OCI-LY3 (cell line): ENCODE results near the gene SIRT3.

Experiments
- H2AFZ ChIP-seq: fragments of 200-600, 300-600 bp; shearing (Covaris generic); 2 replicates; pipeline ENCODE4 v1.6.0; 2014; ENCODE audit warnings: antibody characterized with exemption, low read depth, low read length
- H3K27ac ChIP-seq: fragments of 200-600, 300-600 bp; sonication (generic); 2 replicates; pipeline ENCODE4 v1.5.1; 2014; ENCODE audit warnings: mild to moderate bottlenecking, low read length, moderate library complexity, mixed read lengths
- H3K27me3 ChIP-seq: fragments of 200-600, 300-600 bp; sonication (generic); 2 replicates; pipeline ENCODE4 v1.6.1; 2014; ENCODE audit warnings: low read depth, low read length, mixed read lengths
- H3K36me3 ChIP-seq: fragments of 200-600, 300-600 bp; sonication (generic); replicated peaks from 2 replicates; pipeline ENCODE3; 2014; ENCODE audit warnings: low read depth, low read length, mixed read lengths
- H3K4me1 ChIP-seq: fragments of 300-600, 200-600 bp; sonication (generic); 2 replicates; pipeline ENCODE4 v1.6.1; 2014; ENCODE audit warnings: low read length, mixed read lengths
- H3K4me2 ChIP-seq: fragments of 200-600, 300-600 bp; sonication (generic); 2 replicates; pipeline ENCODE4 v1.6.1; 2014; ENCODE audit warnings: low read length, mixed read lengths
- H3K4me3 ChIP-seq: fragments of 300-600, 200-600 bp; sonication (generic); 2 replicates; pipeline ENCODE4 v1.5.1; 2014; ENCODE audit warnings: antibody characterized with exemption, mild to moderate bottlenecking, low read length, moderate library complexity
- H3K79me2 ChIP-seq: fragments of 300-600, 200-600 bp; shearing (Covaris generic); 2 replicates; pipeline ENCODE4 v1.6.1; 2014; ENCODE audit warnings: mild to moderate bottlenecking, low read length, mixed read lengths
- H3K9ac ChIP-seq: fragments of 300-600, 200-600 bp; shearing (Covaris generic); 2 replicates; pipeline ENCODE4 v1.6.0; 2014; ENCODE audit warnings: mild to moderate bottlenecking, low read length, moderate library complexity
- H3K9me3 ChIP-seq: fragments of 200-600, 300-600 bp; shearing (Covaris generic); 2 replicates; pipeline ENCODE4 v1.6.1; 2014; ENCODE audit warnings: low read length, mixed read lengths; ENCODE audit not compliant: insufficient read depth
- H4K20me1 ChIP-seq: fragments of 200-600, 300-600 bp; sonication (generic); 2 replicates; pipeline ENCODE4 v1.6.1; 2016; ENCODE audit warnings: low read length, mixed read lengths; ENCODE audit not compliant: insufficient read depth
- EZH2phosphoT487 ChIP-seq: fragments of 200-600 bp; shearing (Covaris generic); IDR thresholded peaks from 2 replicates; pipeline ENCODE4 v1.6.1; 2018; ENCODE audit warnings: antibody characterized with exemption, mixed run types, low read depth
- TF ChIP-seq, protein P1 (sequence below): fragments of 200-600, 300-600 bp; sonication (generic); IDR thresholded peaks from 2 replicates; pipeline ENCODE4 v1.5.1; 2014; ENCODE audit warnings: antibody characterized with exemption, low read length, low read depth

The SIRT3 gene

DNA sequence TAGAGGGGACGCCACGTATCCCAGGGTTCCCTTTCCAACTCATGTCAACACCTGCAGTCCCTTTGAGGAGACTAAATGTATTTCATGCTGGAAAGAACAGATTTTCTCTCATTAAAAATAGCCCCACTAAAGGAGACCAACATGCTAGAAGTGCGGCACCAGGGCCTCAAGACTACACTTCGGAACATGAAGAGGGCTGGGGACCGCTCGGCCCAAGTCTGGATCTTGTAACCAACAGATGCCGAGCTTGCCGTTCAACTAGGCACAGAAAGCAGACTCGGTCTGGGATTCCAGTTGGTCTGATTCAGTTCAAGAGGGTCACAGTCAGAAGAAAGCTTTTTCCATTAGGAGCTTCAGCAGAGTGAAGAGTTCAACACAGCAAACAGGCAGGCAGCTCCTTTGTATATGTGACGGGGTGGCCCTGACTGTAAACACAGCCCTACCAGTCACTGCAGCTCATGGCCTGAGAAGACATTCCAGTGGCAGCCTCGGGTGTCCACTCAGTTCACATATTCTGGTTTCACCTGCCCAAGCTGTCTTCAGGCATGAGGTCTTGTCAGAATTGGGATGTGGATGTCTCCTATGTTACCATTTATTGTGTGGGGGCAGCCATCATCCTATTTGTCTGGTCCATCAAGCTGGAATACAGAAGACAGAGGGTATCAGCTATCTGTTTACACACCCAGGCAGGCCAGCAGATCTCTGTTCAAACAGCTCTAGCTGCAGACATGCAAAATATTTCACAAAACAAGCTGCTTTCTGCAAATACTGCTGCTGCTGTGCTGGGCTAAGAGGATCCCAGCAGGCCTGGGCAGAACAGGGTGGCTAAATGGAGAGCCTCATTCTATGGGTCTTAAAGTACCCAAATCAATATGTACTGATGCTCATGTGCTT, 19.8 kb downstream of the SIRT3 start:
- Histone ChIP-seq H3K27ac (no peak overlapping the region), H2AFZ (no peak overlapping the region), H3K4me1 (no peaks in the 10 kb centered on the region), H3K4me3 (no peak overlapping the region), H3K4me2 (no peak overlapping the region), H4K20me1 (no peaks in the 10 kb centered on the region), H3K27me3 (no peaks in the 10 kb centered on the region), H3K79me2 (no peaks in the 10 kb centered on the region), H3K9me3 (no peaks in the 10 kb centered on the region), H3K9ac (no peak overlapping the region), H3K36me3 (peaks cover 31% of the 10 kb centered on the region)
- no peak for TF ChIP-seq EZH2phosphoT487
- TF ChIP-seq, protein P1, sequence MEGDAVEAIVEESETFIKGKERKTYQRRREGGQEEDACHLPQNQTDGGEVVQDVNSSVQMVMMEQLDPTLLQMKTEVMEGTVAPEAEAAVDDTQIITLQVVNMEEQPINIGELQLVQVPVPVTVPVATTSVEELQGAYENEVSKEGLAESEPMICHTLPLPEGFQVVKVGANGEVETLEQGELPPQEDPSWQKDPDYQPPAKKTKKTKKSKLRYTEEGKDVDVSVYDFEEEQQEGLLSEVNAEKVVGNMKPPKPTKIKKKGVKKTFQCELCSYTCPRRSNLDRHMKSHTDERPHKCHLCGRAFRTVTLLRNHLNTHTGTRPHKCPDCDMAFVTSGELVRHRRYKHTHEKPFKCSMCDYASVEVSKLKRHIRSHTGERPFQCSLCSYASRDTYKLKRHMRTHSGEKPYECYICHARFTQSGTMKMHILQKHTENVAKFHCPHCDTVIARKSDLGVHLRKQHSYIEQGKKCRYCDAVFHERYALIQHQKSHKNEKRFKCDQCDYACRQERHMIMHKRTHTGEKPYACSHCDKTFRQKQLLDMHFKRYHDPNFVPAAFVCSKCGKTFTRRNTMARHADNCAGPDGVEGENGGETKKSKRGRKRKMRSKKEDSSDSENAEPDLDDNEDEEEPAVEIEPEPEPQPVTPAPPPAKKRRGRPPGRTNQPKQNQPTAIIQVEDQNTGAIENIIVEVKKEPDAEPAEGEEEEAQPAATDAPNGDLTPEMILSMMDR: no peak

DNA sequence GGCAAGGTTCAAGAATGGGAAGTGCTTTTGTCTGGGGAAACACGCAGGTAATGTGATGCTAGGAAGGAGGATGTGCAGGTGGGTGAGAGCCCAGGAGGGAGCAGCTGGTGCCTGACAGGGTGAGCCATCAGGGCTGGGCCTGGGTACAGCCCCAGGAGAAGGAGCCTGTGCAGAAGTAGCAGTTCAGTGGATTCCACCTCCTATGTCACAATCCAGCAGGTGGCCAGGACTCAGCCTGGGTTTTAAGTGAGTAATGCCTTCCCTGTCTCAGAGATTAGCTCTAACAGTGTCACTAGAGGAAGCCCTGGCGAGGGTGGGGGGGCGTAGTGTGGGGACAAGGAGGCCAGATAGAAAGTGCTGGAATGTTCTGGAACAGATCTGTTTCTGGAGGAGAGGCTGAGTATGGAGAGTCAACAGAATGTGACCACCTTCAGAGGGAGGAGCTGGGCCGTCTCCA, 20.5 kb downstream of the SIRT3 start:
- Histone ChIP-seq H3K27ac (no peak overlapping the region), H3K4me1 (no peaks in the 10 kb centered on the region), H3K4me3 (no peak overlapping the region), H2AFZ (no peak overlapping the region), H3K4me2 (no peak overlapping the region), H3K9ac (no peak overlapping the region), H3K79me2 (peaks cover under 1% of the 10 kb centered on the region; the same call in 1 of the 2 replicates), H3K9me3 (no peaks in the 10 kb centered on the region), H3K36me3 (peaks cover 38% of the 10 kb centered on the region), H4K20me1 (no peaks in the 10 kb centered on the region), H3K27me3 (no peaks in the 10 kb centered on the region)
- no peak for TF ChIP-seq EZH2phosphoT487
- TF ChIP-seq, protein P1: no peak

DNA sequence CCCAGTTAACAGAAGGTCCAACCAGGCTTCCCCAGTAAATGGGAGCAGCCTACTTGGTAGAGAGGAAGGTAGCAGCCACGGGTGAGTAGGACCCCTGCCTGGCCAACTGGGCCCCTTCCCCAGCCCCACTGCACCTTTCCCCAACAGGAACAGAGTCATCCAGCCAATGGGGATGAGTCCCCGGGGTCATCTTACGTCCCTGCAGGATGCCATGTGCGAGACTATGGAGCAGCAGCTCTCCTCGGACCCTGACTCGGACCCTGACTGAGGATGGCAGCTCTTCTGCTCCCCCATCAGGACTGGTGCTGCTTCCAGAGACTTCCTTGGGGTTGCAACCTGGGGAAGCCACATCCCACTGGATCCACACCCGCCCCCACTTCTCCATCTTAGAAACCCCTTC, 22.1 kb downstream of the SIRT3 start:
- Histone ChIP-seq H3K27me3 (no peaks in the 10 kb centered on the region), H3K4me2 (no peak overlapping the region), H3K27ac (no peak overlapping the region), H3K36me3 (peaks cover 51% of the 10 kb centered on the region), H3K79me2 (peaks cover 16% of the 10 kb centered on the region), H3K4me3 (no peak overlapping the region), H2AFZ (no peak overlapping the region), H3K9me3 (no peaks in the 10 kb centered on the region), H4K20me1 (no peaks in the 10 kb centered on the region), H3K4me1 (peaks cover 9% of the 10 kb centered on the region), H3K9ac (no peak overlapping the region)
- TF ChIP-seq, protein P1: no peak
- no peak for TF ChIP-seq EZH2phosphoT487

DNA sequence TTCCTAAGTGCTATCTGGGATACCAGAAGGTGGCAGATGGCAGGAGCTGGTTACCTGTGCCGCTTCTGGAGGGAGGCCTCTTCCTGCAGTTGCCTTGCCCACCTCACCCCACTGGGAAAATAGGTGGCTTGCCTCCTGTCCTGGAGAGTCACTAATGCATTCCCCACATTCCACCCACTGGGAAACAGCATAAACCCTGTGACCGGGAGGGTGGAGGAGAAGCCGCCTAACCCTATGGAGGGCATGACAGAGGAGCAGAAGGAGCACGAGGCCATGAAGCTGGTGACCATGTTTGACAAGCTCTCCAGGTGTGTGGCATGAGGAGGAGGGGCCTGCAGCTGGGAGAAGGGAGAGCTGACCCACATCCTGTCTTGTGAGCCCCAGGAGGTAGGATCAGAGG, 23.0 kb downstream of the SIRT3 start:
- no peak for TF ChIP-seq EZH2phosphoT487
- TF ChIP-seq, protein P1: no peak
- Histone ChIP-seq H3K4me3 (no peak overlapping the region), H3K27ac (no peak overlapping the region), H3K9ac (no peak overlapping the region), H3K79me2 (peaks cover 25% of the 10 kb centered on the region), H2AFZ (no peak overlapping the region), H3K36me3 (peaks cover 51% of the 10 kb centered on the region), H3K9me3 (no peaks in the 10 kb centered on the region), H3K4me2 (no peak overlapping the region), H4K20me1 (no peaks in the 10 kb centered on the region), H3K27me3 (no peaks in the 10 kb centered on the region), H3K4me1 (peaks cover 9% of the 10 kb centered on the region)
